NCI-H748 (cell line): ENCODE data around the gene GH2.
"Not testable (repeated sequence)": the region's sequence is repeated elsewhere in the genome, so short reads cannot be mapped to it uniquely, and the experiment has no call there.

Experiments used
- DNase-seq: peaks from one replicate; lab custom pipeline; 2025; ENCODE audit not compliant: unreplicated experiment; lab: John Stamatoyannopoulos, UW

GH2 gene

DNA sequence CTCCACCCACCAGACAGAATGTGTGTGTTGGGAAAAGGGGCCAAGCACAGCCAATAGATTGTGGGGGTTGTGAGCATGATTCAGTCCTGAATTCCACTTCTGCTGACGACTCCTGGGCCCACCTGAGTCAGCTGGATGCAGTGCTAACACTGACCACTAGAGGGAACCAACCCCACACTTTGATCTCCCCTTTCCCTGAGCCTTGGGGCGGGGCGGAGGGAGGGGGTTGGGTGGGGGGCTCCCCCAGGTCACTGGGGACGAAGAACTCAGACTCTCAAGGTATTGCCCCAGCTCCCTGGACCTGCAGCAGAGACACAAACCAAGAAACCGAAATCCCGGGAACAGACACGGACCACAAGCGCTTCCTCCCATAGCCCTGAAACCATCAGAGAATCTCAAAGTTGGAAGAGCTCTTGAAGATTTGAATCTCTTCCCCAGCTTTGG lies 29.9 kb upstream of the GH2 start:
- peak; percentile 13 for DNase-seq

DNA sequence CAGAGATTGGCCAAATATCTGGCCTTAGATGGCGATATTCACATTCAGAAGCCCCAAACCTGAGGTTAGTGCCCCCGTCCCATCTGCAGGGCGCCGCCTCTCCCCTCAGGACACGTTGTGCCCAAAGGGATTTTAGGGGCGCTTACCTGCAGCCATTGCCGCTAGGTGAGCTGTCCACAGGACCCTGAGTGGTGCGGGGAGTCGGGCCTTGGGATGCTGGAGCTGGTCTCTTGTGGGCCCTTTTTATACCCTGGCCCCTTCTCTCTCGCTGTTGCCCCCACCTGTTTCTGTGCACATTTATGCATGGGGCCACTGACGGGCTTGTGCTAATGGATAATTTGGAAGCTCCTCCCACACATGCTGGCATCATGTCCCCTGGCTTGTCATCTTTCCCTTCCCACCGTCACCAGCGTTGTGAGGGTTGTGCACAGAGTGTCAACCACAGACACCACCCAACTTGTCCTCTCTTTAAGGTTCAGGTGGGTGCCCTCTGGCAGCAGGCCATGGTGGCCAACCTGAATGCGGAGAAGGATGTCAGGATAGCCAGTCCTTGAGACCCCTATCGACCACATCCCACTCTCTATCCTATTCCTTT lies 29.4 kb upstream of the GH2 start, which contains the start of gene CSHL1:
TSS of gene CSHL1 (minus strand) at position 218 of the 595 bp plus-strand sequence. CDS start at position 156, 62 bp downstream.
- DNase-seq = no peak

GRCh38 chr17:63910096-63910495 lies 28.4 kb upstream of the GH2 start:
- DNase-seq = no peak

DNA sequence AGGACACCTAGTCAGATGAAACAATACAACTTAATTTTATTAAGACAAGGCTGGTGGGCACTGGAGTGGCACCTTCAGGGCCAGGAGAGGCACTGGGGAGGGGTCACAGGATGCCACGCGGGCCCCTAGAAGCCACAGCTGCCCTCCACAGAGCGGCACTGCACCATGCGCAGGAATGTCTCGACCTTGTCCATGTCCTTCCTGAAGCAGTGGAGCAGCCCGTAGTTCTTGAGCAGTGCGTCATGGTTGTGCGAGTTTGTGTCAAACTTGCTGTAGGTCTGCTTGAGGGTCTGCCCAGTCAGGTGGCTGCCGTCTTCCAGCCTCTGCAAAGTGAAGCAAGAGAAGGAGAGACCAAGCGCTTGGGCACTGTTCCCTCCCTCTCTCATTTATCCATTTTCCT lies 27.8 kb upstream of the GH2 start:
- not testable (repeated sequence) for DNase-seq

GRCh38 chr17:63907161-63907778 lies 25.5 kb upstream of the GH2 start:
- peak; percentile 33 for DNase-seq

- not testable (repeated sequence) for DNase-seq
Measured at GRCh38 chr17:63904796-63905195, 23.1 kb upstream of the GH2 start.

DNA sequence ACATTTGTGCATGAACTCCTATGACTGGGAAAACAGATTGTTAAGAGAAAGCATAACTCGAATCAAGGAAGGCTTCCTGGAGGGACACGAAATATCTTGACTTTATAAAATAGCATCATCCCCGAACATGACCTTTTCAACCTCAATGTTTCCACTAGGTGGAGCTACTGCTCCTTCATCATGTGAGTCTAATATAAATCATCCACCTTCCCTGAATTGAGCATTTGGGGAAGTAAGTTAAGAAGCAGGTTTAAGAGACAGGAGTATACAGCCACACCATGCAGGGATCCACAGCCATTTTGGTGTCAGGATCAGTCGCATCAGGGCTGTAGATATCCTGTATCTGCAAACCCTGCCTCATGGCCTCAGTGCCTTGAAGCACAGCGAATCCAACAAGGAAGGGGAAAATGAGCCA lies 22.1 kb upstream of the GH2 start:
- peak; percentile 5 for DNase-seq

GRCh38 chr17:63901971-63902370 lies 20.2 kb upstream of the GH2 start:
- not testable (repeated sequence) for DNase-seq

DNA sequence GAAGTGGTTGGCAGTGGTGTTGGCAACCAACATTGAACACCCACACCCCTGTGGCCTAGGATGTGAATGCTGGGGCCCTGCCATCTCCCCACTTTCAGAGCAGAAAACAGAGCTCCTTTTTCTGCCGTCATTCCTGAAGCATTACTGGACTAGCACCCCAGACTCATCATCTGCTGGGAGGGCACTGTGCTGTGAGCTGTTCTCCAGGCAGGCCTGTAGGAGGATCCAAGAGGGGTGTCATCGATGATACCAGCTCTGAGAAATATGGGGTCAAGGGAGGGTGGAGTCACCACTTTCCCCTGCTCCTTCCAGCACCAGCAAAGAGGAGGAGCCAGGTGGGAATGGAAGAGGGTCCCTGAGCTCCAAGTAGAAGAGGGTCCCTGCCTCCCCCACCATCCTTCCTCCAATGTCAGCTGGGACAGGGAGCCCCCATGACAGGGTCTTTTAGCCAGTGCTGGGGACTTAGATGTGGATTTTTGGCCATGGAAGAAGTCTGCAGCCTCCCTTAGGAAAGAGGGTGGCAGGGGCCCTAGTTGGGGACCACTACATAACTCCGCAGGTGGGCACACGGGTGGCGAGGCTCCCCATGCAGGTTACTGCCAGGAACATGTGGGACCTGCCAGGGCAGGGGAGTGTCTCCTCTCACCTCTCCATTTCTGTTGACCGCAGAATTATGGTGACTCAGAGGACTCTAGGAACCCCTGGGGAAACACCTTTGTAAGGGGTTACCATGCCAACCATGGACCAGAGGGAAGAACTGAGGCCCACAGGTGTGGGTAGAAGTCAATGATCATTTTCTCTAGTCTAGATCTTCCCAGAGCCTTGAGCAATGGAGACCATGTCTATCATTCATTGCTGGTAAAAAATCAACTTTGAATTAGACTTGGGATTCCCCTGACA lies 17.4 kb upstream of the GH2 start:
- DNase-seq = peak; percentile 14

- not testable (repeated sequence) for DNase-seq
Measured at GRCh38 chr17:63896524-63897354, 15.0 kb upstream of the GH2 start, which contains the start of gene CSH1. TSS of gene CSH1 (minus strand) at chr17:63896574. CDS start at chr17:63896511, 63 bp downstream.

DNA sequence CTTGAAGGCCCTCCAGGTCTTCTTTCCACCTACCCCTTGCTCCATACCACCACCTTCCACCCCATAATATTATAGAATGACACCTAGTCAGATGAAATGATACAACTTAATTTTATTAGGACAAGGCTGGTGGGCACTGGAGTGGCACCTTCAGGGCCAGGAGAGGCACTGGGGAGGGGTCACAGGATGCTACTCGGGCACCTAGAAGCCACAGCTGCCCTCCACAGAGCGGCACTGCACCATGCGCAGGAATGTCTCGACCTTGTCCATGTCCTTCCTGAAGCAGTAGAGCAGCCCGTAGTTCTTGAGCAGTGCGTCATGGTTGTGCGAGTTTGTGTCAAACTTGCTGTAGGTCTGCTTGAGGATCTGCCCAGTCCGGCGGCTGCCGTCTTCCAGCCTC lies 13.1 kb upstream of the GH2 start:
- DNase-seq = not testable (repeated sequence)

DNA sequence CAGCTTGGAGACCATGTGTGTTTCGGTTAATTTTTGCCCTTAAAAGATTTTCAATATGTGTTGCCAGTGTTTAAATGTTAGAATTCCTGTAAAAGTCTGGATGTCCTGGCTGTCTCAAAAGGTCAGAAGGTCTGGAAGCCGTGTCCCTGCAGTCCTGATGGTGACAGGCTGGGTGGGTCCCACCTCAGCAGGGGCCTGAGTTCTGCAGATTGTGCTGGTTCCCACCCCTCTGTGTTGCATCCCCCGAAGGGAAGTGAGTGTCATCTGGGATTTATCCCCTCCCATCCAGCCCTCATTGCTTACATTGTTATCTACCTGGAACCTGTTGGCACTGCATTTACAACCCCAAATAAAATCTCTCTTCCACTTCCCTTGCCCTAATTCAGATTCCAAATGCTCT lies 12.3 kb upstream of the GH2 start:
- not testable (repeated sequence) for DNase-seq

- DNase-seq = not testable (repeated sequence)
Measured at GRCh38 chr17:63892316-63893037, 10.7 kb upstream of the GH2 start.

- DNase-seq = peak; percentile 38
Measured at GRCh38 chr17:63889026-63889848, 7.5 kb upstream of the GH2 start.

DNA sequence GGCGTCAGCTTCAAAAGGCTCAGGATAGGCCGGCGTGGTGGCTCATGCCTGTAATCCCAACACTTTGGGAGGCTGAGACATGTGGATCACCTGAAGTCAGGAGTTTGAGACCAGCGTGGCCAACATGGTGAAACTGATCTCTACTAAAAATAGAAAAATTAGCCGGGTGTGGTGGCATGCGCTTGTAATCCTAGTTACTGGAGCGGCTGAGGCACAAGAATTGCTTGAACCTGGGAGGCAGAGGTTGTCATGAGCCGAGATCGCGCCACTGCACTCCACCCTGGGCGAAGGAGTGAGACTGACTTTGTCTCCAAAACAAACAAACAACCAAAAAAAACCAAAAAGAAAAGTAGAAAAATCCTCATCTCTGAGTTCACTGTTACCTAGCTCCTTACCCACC lies 3.4 kb upstream of the GH2 start:
- not testable (repeated sequence) for DNase-seq

DNA sequence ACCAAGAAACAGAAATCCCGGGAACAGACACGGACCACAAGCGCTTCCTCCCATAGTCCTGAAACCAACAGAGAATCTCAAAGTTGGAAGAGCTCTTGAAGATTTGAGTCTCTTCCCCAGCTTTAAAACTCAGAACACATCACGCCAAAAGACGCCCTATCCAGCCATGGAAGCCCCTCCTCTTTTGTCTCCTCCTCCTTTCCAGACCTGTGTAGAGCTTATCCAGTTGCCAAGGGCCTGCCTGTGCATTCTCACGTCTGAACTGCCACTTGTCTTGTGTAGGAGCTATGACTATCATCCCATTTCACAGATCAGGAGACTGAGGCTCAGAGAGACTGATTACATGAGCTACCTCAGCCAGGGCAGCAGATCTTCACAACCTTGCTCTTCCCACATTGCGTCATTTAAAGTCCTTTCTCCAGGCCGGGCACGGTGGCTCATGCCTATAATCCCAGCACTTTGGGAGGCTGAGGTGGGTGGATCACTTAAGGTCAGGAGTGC lies 932 bp upstream of the GH2 start:
- DNase-seq = not testable (repeated sequence)

- DNase-seq = not testable (repeated sequence)
Measured at GRCh38 chr17:63881337-63881736, 407 bp downstream of the GH2 start.

GRCh38 chr17:63880706-63881105 lies 1.0 kb downstream of the GH2 start:
- DNase-seq = no peak

- not testable (repeated sequence) for DNase-seq
Measured at GRCh38 chr17:63878413-63878812, 3.3 kb downstream of the GH2 start.
